Measurements from ENCODE around the gene KANSL2.
"Not testable (repeated sequence)": the region's sequence is repeated elsewhere in the genome, so short reads cannot be mapped to it uniquely, and the experiment has no call there.

KANSL2 gene

GRCh38 chr12:48682927-48683326 is 889 bp upstream of the KANSL2 start:
- DNase-seq = no peak

- not testable (repeated sequence) for DNase-seq
Observed at GRCh38 chr12:48682533-48682905, 481 bp upstream of the KANSL2 start.

GRCh38 chr12:48681399-48681709 is 684 bp downstream of the KANSL2 start:
- peak; percentile 40 for DNase-seq

- no peak for DNase-seq
Observed at GRCh38 chr12:48680861-48681260, 1.2 kb downstream of the KANSL2 start.

- no peak for DNase-seq
Observed at GRCh38 chr12:48678551-48679185, 3.4 kb downstream of the KANSL2 start.

- DNase-seq = no peak
Observed at GRCh38 chr12:48671231-48671856, 10.7 kb downstream of the KANSL2 start.

GRCh38 chr12:48668996-48669395 is 13.0 kb downstream of the KANSL2 start:
- peak; percentile 7 for DNase-seq

- no peak for DNase-seq
Observed at GRCh38 chr12:48659863-48660262, 22.2 kb downstream of the KANSL2 start.

GRCh38 chr12:48651681-48652080 is 30.4 kb downstream of the KANSL2 start:
- no peak for DNase-seq

- DNase-seq = not testable (repeated sequence)
Observed at GRCh38 chr12:48645354-48645753, 36.7 kb downstream of the KANSL2 start.

- no peak for DNase-seq
Observed at GRCh38 chr12:48643011-48643410, 39.0 kb downstream of the KANSL2 start.

GRCh38 chr12:48641752-48642555 is 40.1 kb downstream of the KANSL2 start:
- DNase-seq = not testable (repeated sequence)

- DNase-seq = no peak
Observed at GRCh38 chr12:48640854-48641253, 41.2 kb downstream of the KANSL2 start.

GRCh38 chr12:48640428-48640827 is 41.6 kb downstream of the KANSL2 start:
- DNase-seq = no peak

GRCh38 chr12:48631071-48631470 is 51.0 kb downstream of the KANSL2 start:
- no peak for DNase-seq

GRCh38 chr12:48630346-48630745 is 51.7 kb downstream of the KANSL2 start:
- no peak for DNase-seq

- DNase-seq = no peak
Observed at GRCh38 chr12:48629541-48629940, 52.5 kb downstream of the KANSL2 start.

GRCh38 chr12:48627556-48627955 is 54.5 kb downstream of the KANSL2 start:
- no peak for DNase-seq

- DNase-seq = not testable (repeated sequence)
Observed at GRCh38 chr12:48622997-48623396, 59.0 kb downstream of the KANSL2 start.

- DNase-seq = peak; percentile 84
Observed at GRCh38 chr12:48618541-48618940, 63.5 kb downstream of the KANSL2 start.

- no peak for DNase-seq
Observed at GRCh38 chr12:48615681-48616080, 66.4 kb downstream of the KANSL2 start.

GRCh38 chr12:48613321-48613720 is 68.7 kb downstream of the KANSL2 start:
- DNase-seq = no peak
